ENCODE measurements around the gene ACACA.
A peak's percentile ranks its signal among the peaks of the same experiment; 100 is the strongest.

The ACACA gene

DNA sequence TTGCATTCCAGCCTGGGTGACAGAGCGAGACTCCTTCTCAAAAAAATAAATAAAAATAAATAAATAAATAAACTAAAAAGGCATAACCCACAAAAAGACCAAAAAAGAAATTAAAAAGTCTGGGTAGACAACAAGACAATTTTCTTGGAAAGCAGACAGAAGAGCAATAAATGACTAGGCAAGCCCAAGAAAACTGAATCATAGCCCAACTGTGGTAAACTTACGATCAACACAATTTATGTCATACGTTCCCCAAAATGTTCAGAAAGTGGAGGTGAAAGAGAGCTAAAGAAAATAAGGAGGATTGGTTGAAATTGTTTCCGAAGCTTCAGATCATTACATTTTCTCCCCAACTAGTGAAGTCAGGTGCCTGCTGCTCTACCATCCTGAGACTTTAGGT lies 62.1 kb downstream of the ACACA start:
- DNase-seq (ENCODE audit: low spot score) = no peak

GRCh38 chr17:37342589-37342988 lies 64.0 kb downstream of the ACACA start:
- DNase-seq (ENCODE audit: low spot score) = no peak

DNA sequence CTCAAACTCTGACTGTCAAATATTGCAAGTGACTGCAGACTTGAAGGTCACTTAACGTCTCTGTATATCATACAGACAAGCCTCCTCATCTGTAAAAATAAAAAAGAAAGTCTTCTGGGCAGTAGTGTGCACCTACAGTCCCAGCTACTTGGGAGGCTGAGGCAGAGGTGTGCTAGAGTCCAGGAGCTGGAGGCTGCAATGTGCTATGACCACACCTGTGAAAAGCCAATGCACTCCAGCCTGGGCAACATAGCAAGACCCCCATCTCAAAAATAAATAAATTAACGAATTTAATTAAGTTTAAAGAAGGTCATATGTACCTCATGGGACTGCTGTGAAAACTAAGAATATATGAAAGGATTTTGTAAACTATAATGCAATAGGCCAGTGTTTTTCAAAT lies 65.8 kb downstream of the ACACA start:
- DNase-seq (ENCODE audit: low spot score) = no peak

GRCh38 chr17:37339321-37339720 lies 67.3 kb downstream of the ACACA start:
- no peak for DNase-seq (ENCODE audit: low spot score)

DNA sequence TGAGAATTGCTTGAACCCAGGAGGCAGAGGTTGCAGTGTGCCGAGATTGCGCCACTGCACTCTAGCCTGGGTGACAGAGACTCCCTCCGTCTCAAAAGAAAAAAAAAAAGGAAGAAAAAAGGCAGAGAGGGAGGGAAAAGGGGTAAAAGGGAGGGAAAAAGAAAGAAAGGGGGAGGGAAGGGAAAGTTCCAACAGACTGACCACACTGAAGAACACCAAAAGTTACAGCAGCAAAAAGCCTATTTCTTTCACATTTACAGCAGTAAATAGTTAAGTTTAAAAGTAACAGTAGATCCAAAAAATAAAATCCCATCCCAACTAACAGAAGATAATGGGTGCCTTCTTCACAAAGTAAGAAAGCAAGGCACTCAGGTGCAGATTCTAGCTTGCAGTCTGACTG lies 67.8 kb downstream of the ACACA start:
- no peak for DNase-seq (ENCODE audit: low spot score)

- peak; percentile 68 for DNase-seq (ENCODE audit: low spot score)
Observed at GRCh38 chr17:37327341-37328090, 79.1 kb downstream of the ACACA start.

DNA sequence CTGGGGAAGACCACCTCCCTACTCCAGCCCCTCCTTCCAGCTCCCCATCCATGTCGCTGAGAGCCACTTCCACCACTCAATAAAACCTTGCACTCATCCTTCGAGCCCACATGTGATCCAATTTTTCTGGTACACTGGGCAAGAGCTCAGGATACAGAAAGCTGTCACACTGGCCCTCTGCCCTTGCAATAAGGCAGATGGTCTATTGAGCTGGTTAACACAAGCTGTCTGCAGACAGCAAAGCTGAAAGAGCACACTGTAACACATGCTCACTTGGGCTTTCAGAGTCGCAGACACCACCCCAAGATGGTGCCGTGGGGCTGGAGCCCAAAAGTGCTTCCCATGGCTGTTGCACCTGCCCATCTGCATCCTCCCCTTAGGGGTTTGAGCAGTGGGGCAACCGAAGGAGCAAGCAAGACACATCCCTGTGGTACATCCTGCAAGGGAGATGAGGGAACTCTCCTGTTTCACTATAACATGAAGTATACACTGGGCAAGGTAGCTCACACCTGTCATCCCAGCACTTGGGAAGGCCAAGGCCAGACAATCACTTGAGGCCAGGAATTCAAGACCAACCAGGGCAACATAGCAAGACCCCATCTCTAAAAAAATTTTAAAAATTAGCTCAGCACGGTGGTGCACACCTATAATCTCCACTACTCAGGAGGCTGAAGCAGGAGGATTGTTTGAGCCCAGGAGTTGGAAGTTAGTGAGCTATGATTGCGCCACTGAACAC lies 83.6 kb downstream of the ACACA start:
- DNase-seq (ENCODE audit: low spot score) = no peak

GRCh38 chr17:37322106-37322505 lies 84.5 kb downstream of the ACACA start:
- no peak for DNase-seq (ENCODE audit: low spot score)

GRCh38 chr17:37318931-37319594 lies 87.6 kb downstream of the ACACA start:
- DNase-seq (ENCODE audit: low spot score) = no peak

- no peak for DNase-seq (ENCODE audit: low spot score)
Observed at GRCh38 chr17:37317867-37318266, 88.8 kb downstream of the ACACA start.

- DNase-seq (ENCODE audit: low spot score) = no peak
Observed at GRCh38 chr17:37315601-37316000, 91.0 kb downstream of the ACACA start.

GRCh38 chr17:37312137-37312923 lies 94.3 kb downstream of the ACACA start:
- no peak for DNase-seq (ENCODE audit: low spot score)

- no peak for DNase-seq (ENCODE audit: low spot score)
Observed at GRCh38 chr17:37310940-37311339, 95.7 kb downstream of the ACACA start.

- no peak for DNase-seq (ENCODE audit: low spot score)
Observed at GRCh38 chr17:37309051-37309450, 97.6 kb downstream of the ACACA start.

DNA sequence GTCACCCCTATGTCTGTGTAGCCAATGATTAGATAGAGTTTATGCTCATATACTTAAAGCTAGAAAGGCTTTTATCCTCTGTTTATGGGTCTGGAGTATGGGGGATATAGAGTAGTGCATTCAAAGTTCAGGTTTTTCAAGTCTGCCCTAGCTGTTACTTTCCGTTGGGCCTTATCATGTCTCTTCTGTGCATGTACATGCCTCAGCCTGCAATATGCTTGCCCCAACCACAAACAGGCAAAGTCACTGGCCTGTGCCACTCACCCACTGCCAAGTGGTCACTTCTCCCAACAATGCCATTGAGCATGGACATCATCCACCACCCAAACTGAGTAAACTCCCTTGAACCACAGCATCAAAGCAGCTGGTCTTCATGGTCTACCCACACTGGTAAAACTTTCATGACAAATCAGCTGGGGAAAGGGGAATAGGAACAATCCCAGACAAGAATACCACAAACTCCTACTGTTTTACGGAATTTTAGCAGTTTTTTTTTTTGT lies 101.2 kb downstream of the ACACA start:
- DNase-seq (ENCODE audit: low spot score) = no peak

DNA sequence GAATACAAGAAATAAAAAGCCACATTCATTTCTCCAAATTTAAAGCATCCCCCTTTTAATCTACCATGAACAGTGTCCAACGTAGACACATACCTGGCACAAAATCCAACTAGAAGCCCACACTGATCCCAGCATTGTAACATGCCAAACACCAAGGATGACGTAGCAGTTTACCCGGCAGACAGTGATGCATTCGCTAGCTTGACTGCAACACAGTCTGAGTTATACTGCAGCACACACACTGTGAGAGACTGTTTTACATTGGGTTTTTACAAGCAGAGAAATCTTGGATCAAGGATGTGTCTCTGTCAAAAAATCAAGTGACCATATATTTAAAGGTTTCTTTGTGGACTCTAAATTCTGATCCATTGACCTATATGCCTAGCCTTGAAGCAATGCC lies 105.3 kb downstream of the ACACA start:
- DNase-seq (ENCODE audit: low spot score) = peak; percentile 22

DNA sequence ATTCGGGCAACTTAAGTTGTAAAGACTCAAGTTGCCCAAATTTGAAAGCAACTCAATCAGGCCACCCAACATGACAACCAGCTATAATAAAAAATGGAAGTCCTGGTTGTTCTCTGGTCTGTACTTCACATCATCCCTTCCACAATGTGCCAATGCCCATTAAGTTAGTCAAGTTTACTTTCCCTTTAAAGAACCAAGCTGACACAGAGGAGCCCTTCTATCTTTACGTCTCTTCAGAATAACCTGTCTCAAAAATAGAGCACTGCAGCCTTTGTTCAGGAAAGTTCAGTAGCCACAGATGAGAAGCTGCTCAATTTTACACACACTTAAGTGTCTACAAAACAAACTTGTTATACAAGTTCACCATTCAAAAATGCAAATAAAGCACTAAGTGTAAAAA lies 106.0 kb downstream of the ACACA start:
- DNase-seq (ENCODE audit: low spot score) = no peak

DNA sequence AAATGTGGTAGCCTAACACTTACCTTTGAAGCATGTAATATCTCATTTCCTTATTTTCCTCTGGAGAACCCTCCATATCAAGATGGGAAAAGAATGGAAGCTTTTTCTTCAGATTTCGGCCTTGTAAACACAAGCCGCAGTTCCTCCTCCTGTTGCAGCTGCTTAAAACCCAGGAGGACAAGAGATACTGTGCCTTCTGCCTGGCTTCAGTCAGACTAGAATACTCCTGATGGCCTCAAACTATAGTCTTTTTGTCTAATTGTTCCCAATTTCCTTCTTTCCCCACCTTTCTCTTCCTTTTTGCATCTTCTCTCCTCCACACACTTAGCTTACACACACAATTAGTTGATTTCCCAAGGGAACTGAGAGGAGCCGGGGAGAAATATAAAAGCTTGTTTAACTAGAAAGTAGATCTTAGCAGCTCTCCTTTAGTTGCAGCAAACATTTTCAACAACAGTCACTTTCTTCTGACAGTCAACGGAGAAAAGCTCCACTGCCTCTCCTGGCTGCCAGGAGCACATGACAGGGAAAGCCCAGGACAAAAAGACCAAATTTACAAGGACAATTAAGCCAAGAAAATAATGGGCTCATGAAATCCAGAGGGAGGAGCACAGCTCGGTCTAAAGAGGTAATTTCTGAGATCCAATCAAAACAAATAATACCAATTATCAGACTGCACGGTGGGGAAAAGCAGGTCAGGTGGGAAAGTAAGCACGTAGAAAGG lies 107.2 kb downstream of the ACACA start:
- no peak for DNase-seq (ENCODE audit: low spot score)

- DNase-seq (ENCODE audit: low spot score) = no peak
Observed at GRCh38 chr17:37295888-37296287, 110.7 kb downstream of the ACACA start.

DNA sequence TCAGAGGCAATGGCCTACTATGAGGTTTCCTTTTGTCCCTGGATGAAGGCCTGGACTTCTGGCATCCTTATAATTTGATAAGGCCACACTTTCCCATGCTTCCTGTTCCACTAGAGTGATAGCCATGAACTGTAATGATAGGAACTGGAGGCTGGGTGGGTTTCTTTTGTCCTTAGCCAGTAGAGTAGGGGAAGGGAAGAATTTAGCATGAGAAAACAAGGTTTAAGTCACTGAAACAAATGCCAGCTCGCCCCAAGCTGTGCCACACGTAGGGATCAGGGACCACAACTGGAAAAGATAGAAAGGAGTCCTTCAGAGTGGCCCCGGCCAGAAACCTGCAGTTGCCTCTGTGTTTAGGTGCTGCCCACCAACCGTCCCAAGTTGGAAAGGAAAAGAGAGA lies 111.7 kb downstream of the ACACA start:
- DNase-seq (ENCODE audit: low spot score) = no peak

GRCh38 chr17:37293770-37294169 lies 112.9 kb downstream of the ACACA start:
- no peak for DNase-seq (ENCODE audit: low spot score)

Data from kidney tubule cell (primary cell).